SKM-1 (cell line): ENCODE results near the gene LDHD.

ENCODE experiments used
- DNase-seq: peaks from one replicate; lab custom pipeline; 2025; ENCODE audit not compliant: unreplicated experiment; lab: John Stamatoyannopoulos, UW

LDHD gene

GRCh38 chr16:75064403-75065148 lies 52.0 kb downstream of the LDHD start:
- DNase-seq, result peak; percentile 62

GRCh38 chr16:75063549-75064088 lies 53.0 kb downstream of the LDHD start:
- DNase-seq, result no peak

- DNase-seq, result no peak
Observed at GRCh38 chr16:75062976-75063346, 53.6 kb downstream of the LDHD start.

GRCh38 chr16:75062135-75062975 lies 54.2 kb downstream of the LDHD start:
- no peak for DNase-seq
